Activated CD8-positive, alpha-beta memory T cell treated with anti-CD3 and anti-CD28 coated beads, Interleukin-2, amount 50 U/mL, for 1 hour (primary cell): Measurements from ENCODE around the gene PSMD1.
"Not testable (repeated sequence)": the region's sequence is repeated elsewhere in the genome, so short reads cannot be mapped to it uniquely, and the experiment has no call there.

Source experiments
- DNase-seq: peaks from one replicate; pipeline ENCODE4 v3.0.0-alpha.2; 2020; ENCODE audit errors: extremely low read depth

The PSMD1 gene

GRCh38 chr2:231117148-231117547 lies 60.5 kb downstream of the PSMD1 start:
- no peak for DNase-seq

GRCh38 chr2:231117922-231118613 lies 61.4 kb downstream of the PSMD1 start:
- no peak for DNase-seq

DNA sequence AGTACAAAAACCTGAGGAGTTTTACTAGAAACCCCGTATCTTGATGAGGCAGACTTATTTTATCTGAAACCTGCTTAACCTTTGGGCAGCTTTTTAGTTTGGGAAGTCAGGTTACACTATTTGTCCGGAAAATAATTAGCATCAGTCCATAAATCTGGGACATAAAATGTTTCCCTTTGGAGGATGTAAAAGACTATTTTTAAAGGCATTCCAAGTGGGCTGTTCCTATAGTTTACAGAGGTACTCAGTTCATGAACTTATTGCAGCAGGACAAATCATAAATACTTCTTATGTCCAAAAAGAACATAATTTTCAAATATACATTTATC lies 61.9 kb downstream of the PSMD1 start:
- no peak for DNase-seq

GRCh38 chr2:231123362-231123898 lies 66.8 kb downstream of the PSMD1 start:
- DNase-seq = no peak

DNA sequence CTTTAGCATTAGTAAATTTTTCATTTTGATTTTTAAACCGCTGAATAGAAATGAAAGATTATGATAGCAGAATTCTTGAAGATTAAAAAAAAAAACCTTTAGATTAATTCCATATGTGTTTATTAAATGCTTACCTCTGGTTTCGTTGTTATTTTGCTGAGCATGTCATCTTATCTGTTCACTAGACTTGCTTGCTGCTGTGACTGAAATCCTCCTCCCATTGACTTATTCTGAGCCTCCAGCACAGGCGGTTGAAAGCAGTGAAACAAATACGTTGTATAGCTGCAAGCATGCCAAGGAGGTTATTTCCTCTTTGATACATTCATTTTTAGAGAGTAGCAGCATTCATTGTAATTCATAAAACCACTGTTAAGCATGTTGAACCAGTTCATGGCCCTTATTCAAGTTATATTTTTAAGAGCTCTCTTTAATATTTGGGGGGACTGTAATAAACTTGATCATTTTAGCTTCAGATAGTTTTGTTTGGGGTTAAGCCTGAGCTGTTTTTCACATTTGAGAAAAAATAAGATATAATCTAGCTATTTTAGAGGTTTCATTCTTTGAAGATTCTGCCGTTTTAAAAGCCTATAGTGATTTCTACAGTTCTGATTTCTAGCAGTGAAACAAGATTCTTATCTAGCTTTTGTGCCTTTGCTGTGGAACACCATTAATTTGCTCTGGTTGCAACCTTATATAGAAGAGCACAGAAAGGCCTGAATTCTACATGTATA lies 68.3 kb downstream of the PSMD1 start, which contains the start of gene HTR2B:
Gene HTR2B, minus strand, starts transcription at position 205 of the 731 bp plus-strand sequence. CDS start 1,278 bp downstream, outside the sequence.
- DNase-seq = no peak

- DNase-seq = no peak
Observed at GRCh38 chr2:231126123-231126522, 69.5 kb downstream of the PSMD1 start.

- no peak for DNase-seq
Observed at GRCh38 chr2:231127480-231127879, 70.8 kb downstream of the PSMD1 start.

DNA sequence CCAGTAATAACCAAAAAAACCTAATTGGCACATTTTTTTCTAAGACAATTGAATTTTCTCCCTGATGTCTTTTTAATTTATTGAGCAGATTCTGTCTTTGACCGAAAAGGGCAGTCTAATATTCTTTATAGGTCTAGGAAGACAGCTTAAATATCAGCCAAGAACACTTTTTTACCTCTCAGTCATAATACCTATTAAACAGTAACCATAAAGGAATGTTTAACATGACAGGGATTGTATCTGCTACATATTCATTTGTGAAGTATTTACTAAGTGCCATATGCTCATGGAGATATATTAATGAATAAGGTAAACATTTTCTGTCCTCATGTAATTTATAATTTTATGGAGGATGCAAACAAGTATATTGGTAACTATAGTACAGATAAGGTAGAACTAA lies 71.3 kb downstream of the PSMD1 start:
- no peak for DNase-seq

GRCh38 chr2:231128541-231128940 lies 71.9 kb downstream of the PSMD1 start:
- no peak for DNase-seq

DNA sequence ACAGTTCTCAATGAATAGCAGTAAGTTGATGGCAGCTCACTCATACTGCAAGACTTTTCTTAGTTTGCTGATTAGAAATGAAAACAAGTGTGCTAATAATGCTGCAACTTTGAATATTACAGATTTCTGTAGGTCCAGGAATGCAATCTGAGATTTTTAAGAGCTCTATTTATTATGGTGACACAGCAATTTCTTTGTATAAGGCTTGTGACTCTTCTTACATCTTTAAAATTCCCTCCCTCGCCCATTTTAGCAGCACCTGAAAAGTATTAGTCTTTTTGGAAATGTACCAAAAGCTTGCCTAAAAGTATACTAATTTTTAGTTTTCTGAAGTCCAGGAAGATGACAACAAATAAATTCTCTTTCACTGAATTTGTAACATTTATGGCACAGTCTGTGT lies 72.5 kb downstream of the PSMD1 start:
- DNase-seq = no peak

GRCh38 chr2:231130336-231131056 lies 73.8 kb downstream of the PSMD1 start:
- no peak for DNase-seq

DNA sequence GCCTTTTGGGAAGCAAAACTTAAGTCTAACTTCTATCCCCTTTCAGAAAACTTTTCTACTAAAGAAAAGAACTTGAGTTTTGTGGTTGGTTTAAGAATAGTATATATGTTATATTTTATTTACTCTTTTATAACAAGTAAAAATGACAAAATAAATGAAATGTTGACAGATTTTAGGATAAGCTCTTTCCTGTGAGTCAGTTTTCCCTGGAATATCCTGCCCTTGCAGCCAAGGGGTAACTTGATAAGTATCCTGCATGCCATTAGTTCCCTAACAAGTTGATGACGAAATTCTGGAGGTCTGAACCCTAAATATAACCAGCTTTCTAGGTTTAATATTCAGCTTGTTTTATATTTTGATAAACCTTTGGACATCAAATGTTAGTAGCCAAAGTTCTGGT lies 75.5 kb downstream of the PSMD1 start:
- DNase-seq = no peak

- DNase-seq = no peak
Observed at GRCh38 chr2:231133365-231134099, 76.9 kb downstream of the PSMD1 start.

DNA sequence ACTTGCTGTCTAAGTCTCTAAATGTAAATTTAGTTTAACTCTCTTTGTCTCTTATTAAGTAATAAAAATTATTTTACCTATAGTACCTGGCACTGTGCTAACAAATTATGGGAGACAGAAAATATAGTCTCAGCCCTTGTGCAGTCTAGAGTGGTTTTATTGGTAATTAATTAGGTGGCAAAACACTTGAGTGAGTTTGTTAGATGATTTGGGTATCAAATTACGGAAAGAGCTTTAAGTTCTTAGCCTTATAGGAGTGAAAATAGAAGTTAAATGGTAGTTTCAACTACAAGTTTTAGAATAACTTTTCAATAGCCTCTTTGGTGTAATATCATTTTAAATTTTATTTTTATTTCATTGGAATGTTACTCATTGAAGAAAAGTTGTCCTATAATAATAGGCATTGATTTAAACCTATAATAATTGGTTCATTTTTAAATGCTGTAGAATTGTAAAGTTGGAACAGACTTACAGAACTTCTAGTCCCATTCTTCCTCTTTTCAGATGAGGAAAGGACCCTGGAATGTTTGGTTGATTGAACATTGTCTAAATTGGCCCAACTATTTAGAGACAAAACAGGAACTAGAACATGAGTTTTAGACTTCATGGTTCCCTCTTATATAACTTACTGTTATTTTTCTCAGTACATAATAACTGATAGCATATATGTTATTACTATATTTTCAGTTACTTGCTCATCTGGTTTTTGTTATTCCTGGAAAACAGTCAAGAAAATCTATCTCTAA lies 78.4 kb downstream of the PSMD1 start:
- no peak for DNase-seq

GRCh38 chr2:231138699-231139098 lies 82.0 kb downstream of the PSMD1 start:
- no peak for DNase-seq

GRCh38 chr2:231139796-231140195 lies 83.1 kb downstream of the PSMD1 start:
- no peak for DNase-seq

GRCh38 chr2:231140808-231141207 lies 84.1 kb downstream of the PSMD1 start:
- DNase-seq = not testable (repeated sequence)

DNA sequence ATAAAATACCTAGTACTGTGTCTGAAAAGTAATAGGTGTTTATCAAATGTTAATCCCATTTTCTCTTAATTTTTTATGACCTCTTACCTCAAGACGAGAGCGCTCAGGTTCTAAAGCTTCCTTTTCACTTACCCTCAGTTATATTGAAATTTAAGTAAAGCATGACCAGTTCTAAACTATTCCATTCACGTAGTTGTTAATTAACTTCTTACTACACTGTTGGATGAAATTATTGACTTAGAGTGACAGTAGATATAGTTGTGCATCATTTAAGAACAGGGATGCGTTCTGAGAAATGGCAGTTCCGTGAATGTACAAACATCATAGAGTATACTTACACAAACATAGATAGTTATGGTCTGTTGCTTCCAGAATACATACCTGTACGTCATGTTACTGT lies 88.2 kb downstream of the PSMD1 start:
- no peak for DNase-seq

DNA sequence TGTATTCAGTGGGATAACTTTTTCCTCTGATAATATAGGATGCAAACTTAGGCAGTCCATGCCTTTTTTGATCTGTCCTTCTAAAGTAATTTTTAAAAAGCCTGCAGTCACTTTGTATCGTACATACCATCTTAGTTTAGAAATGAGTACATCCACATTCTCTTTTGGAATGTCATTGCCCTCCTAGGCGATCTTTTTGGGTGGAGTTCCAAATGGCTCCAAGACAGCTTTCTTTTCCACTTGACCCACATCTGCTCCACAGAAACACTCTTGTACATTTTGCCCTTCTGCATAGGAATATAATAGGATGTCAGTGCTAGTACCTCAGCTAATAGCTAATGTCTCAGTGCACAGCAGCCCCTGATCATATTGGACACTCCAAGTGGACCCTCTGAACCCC lies 90.0 kb downstream of the PSMD1 start:
- no peak for DNase-seq

DNA sequence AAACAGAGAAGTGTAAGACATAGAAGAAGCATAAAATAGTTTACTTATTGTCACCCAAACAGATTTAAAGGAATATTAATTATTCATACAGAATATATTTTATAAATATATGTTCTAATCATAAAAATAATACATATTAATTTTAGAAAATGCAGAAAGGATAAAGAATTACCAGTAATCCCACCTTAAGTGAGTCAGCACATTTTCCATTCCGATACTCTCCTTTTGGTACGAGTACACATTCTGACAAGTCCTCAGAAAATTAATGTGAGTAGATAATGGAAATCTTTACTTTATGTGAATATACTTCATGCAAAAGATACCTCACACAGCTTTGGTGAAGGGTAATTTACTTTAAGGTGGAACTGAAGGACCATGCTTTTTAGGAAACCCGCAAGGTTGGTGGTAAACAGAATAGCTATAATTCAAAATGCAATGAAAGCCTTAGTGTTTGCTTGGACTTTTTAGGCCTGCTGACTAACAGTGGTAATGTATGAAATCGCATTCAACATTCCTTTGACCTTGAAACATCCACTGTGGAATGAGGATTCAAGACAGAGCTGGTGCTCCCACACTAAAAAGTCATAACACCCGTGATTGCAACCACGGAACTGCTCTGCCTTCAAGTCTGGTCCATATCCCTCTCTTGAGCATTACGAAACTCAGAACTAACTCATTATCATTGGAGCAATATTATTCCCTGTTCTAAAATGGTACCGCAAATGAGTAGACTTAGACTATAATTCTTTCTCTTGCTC lies 96.3 kb downstream of the PSMD1 start:
- no peak for DNase-seq
